Heart right ventricle (tissue), 16 donors: ENCODE results near the gene RAB11FIP2. TPM values are rescaled to one million over a fixed set of nuclear protein-coding genes. Genes with fewer than 3 reads are reported as not detected.
A peak's percentile ranks its signal among the peaks of the same experiment; 100 is the strongest.

Source experiments
- ATAC-seq, 8 donors: fragments of 200-7000 bp; cut with Tn5 transposase; one replicate each; pipeline ENCODE4 v1.9.1; 2020; ENCODE audit warnings: mild to moderate bottlenecking in 8 of 8, moderate library complexity in 8 of 8, moderate number of reproducible peaks in 1 of 8
- DNase-seq, 2 donors: peaks; one replicate each; pipeline ENCODE4 v3.0.0-alpha.2; 2020
- H3K27ac ChIP-seq, 10 donors: fragments of 200-600 bp; sonication (generic) in 2 of 10; one replicate each; pipeline versions ENCODE4 v1.5.0 to v1.8.0; 2020 to 2022; ENCODE audit warnings: mild to moderate bottlenecking in 3 of 10
- H3K27me3 ChIP-seq, 7 donors: fragments of 200-600 bp; one replicate each; pipeline ENCODE4 v1.8.0; 2021 to 2022; ENCODE audit warnings: mild to moderate bottlenecking in 2 of 7
- H3K36me3 ChIP-seq, 9 donors: fragments of 200-600 bp; sonication (generic) in 1 of 9; one replicate each; pipeline versions ENCODE4 v1.5.0 to v1.8.0; 2020 to 2022; ENCODE audit warnings: mild to moderate bottlenecking in 2 of 9
- H3K4me1 ChIP-seq, 9 donors: fragments of 200-600 bp; sonication (generic) in 1 of 9; one replicate each; pipeline versions ENCODE4 v1.5.0 to v1.8.0; 2020 to 2022; ENCODE audit warnings: mild to moderate bottlenecking in 4 of 9
- H3K4me3 ChIP-seq, 10 donors: fragments of 200-600 bp; sonication (generic) in 2 of 10; one replicate each; pipeline versions ENCODE4 v1.5.0 to v1.8.0; 2020 to 2022; ENCODE audit warnings: mild to moderate bottlenecking in 7 of 10, moderate library complexity in 2 of 10
- H3K9me3 ChIP-seq, 11 donors: fragments of 200-600 bp in 10 of 11; sonication (generic) in 2 of 11; one replicate each; pipeline versions ENCODE4 v1.5.0 to v1.8.0; 2013 to 2022; ENCODE audit warnings: mild to moderate bottlenecking in 2 of 11, control low read depth in 1 of 11, moderate library complexity in 1 of 11
- CTCF ChIP-seq, 9 donors: fragments of 200-600 bp; sonication (generic) in 2 of 9; IDR thresholded peaks; one replicate each; pipeline versions ENCODE4 v1.5.0 to v1.8.0; 2021 to 2022; ENCODE audit warnings: antibody characterized with exemption in 9 of 9, mild to moderate bottlenecking in 5 of 9, moderate library complexity in 1 of 9
- WGBS, 2 donors: extraction: QIAGEN DNeasy Blood & Tissue Kit; methylation state at CpG; one replicate each; pipeline ENCODE4 v1.1.7; 2013; ENCODE audit warnings: inconsistent platforms in 1 of 2; 5-methylcytosine and 5-hydroxymethylcytosine counted together
- intact Hi-C, 10 donors: fragments of 100-400 bp; cut with DNase I; formaldehyde crosslinking; loops; one replicate each; pipeline versions ENCODE4 v1.11.1 to v1.14.2; 2022
- long read RNA-seq, 3 donors: library from polyadenylated mRNA; unstranded; transcript quantifications; one replicate each; pipeline ENCODE4 v2.0.0, GENCODE V29; 2020 to 2021
- polyA plus RNA-seq, 2 donors: library from polyadenylated mRNA; stranded (reverse); fragments of 200-250 nt; gene quantifications; one replicate each; pipeline ENCODE4 v1.2.3, GENCODE V29; 2013
- total RNA-seq, 10 donors: library from RNA; stranded (reverse); fragmentation: NEBNext Ultra II Directional in 3 of 10; extraction: Animal tissue kit (Norgen Biotek cat#: 25700) in 3 of 10; gene quantifications; one replicate each; pipeline versions ENCODE4 v1.2.1 to v1.2.4, GENCODE V29; 2021 to 2023
- donor health status: Arrhythmogenic right ventricular cardiomyopathy.
- donor health status: ischemic (EF 13 %, LVEDD 7.1; RV severe dilation, severe dysfunction).
- donor health status: healthy with polysubstance abuse.
- donor health status: DM: no; HTN: yes; CAD: no.
- donor health status: DM: no; HTN: no; CAD: no.
- donor health status: ischemic (EF 25% LVEDD 6.9; RV normal size, moderate dysfunction).
- donor health status: ischemic (EF 25% LVEDD 5.7; RV mildly dilated, moderate dysfunction).
- donor health status: healthy.
- donor health status: DM: yes; HTN: yes; CAD: no.
- donor health status: Ischemic cardiomyopathy.
- donor health status: ischemic (EF 35%, LVEDD 5.7; RV mildly dilated, moderate dysfunction).
- donor health status: nonischemic (EF 11% LVEDD 7.7; RV severe dilation, severe dysfunction).
- donor health status: DM: yes; HTN: yes; CAD: no.
- donor health status: PGD.
- donor health status: ischemic (EF 29% LVEDD 5.4; RV normal size, mild dysfunction).
- donor health status: nonischemic (EF 23%, LVEDD 6.1; RV moderate dilation, normal function).

RAB11FIP2 gene
- total RNA-seq (10 to 100 TPM; 12.2 to 17.2 (median 13.7) TPM), polyA plus RNA-seq (1 to 10 TPM; 2.6 to 2.8 TPM)
- long read RNA-seq, donor 1, full-length matches to known transcripts, result 1 of 18 reads
- long read RNA-seq, donor 1, partial matches to known transcripts, result 14 of 18 reads
- long read RNA-seq, donor 1, other reads (novel, unspliced or antisense), result 3 of 18 reads
- long read RNA-seq, donor 2, full-length matches to known transcripts, result 5 of 24 reads
- long read RNA-seq, donor 2, partial matches to known transcripts, result 15 of 24 reads
- long read RNA-seq, donor 2, other reads (novel, unspliced or antisense), result 4 of 24 reads
- long read RNA-seq, donor 3, partial matches to known transcripts, result 4 of 11 reads
- long read RNA-seq, donor 3, other reads (novel, unspliced or antisense), result 7 of 11 reads

GRCh38 chr10:118046395-118047156 is at the start of gene RAB11FIP2:
RAB11FIP2 (minus strand) TSS chr10:118046941; CDS start chr10:118046163, 778 bp downstream.
- ATAC-seq (peak; percentile 95 to 97 (median 97)), DNase-seq (peak; percentile 96 to 97)
- intact Hi-C loops, result loop anchor here in 2 of 10 donors (10.0 kb wide), 2 partner anchors 268 to 288 kb away; no protein-coding TSS in a partner anchor
- Histone ChIP-seq H3K36me3 (no peaks in the 10 kb centered on the region), H3K4me3 (peak within 1 kb of the TSS; percentile 77 to 93 (median 85)), H3K27ac (peak within 1 kb of the TSS; percentile 65 to 96 (median 92)), H3K4me1 (peaks cover 0 to 49% (median 43%) of the 10 kb centered on the region in 9 donors), H3K27me3 (no peaks in the 10 kb centered on the region), H3K9me3 (no peaks in the 10 kb centered on the region)
- 0% methylated on average over 79 to 83 of the region's 83 CpGs for WGBS, 2 donors
- TF ChIP-seq CTCF (IDR thresholded peaks at IDR 0.05), result peak in 6 of 9 donors; percentile 25 to 52 (median 34)

DNA sequence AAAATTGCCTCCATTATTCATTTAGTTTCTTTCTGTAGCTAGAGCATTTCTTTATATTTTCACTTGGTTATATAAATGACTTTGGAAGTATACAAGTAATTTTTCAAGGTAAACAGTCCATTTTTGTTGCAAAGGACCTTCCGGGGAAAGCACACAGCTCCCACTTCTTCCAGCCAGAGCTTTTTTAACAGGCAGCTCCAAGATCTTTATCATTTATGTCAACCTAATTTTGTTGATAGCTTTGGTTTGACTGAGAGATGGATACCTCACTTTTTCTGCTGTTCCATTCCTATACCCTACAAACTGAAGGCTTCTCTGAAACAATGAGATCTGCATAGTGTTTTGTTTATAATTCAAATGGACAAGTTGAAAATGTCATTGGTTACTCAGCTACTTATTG is 49.3 kb upstream of the RAB11FIP2 start:
- Histone ChIP-seq H3K9me3 (no peaks in the 10 kb centered on the region), H3K27me3 (no peaks in the 10 kb centered on the region), H3K4me3 (no peak overlapping the region), H3K4me1 (no peaks in the 10 kb centered on the region), H3K36me3 (no peaks in the 10 kb centered on the region), H3K27ac (no peak overlapping the region)
- WGBS, 2 donors, result 74 to 79% methylated on average over 1 of the region's 1 CpG
- DNase-seq, result no peak
- ATAC-seq, result no peak
- intact Hi-C loops, result no loop called here
- no peak for TF ChIP-seq CTCF (IDR thresholded peaks at IDR 0.05)

DNA sequence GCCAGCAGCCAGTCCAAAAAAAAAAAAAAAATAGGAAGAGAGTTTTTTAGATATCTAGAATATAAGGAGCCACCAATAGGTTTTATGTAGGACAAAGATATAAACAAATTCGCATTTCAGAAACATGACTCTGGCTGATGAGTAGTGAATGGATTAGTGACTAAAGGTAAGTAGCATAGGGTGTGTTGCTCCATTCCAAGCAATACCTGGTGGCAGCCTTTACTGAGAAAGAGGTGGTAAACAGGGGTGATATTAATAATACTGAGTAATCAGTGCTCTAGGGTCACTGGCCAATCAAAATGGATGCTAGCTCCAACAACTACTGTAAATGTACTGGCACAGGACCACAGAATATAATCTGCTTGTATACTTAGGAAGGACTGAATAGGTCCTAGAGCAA is 45.5 kb upstream of the RAB11FIP2 start:
- Histone ChIP-seq H3K27me3 (no peaks in the 10 kb centered on the region), H3K4me1 (no peaks in the 10 kb centered on the region), H3K27ac (no peak overlapping the region), H3K9me3 (no peaks in the 10 kb centered on the region), H3K36me3 (no peaks in the 10 kb centered on the region), H3K4me3 (no peak overlapping the region)
- TF ChIP-seq CTCF (IDR thresholded peaks at IDR 0.05), result no peak
- no peak for DNase-seq
- intact Hi-C loops, result no loop called here
- 95 to 98% methylated on average over 1 of the region's 1 CpG for WGBS, 2 donors
- no peak for ATAC-seq

GRCh38 chr10:118080817-118081216 is 34.1 kb upstream of the RAB11FIP2 start:
- Histone ChIP-seq H3K4me3 (no peak overlapping the region), H3K27me3 (no peaks in the 10 kb centered on the region), H3K9me3 (peaks cover 0 to 14% (median 0%) of the 10 kb centered on the region in 11 donors), H3K27ac (no peak overlapping the region), H3K4me1 (no peaks in the 10 kb centered on the region), H3K36me3 (no peaks in the 10 kb centered on the region)
- ATAC-seq, result no peak
- no peak for DNase-seq
- intact Hi-C loops, result no loop called here
- no peak for TF ChIP-seq CTCF (IDR thresholded peaks at IDR 0.05)
- 79 to 81% methylated on average over 4 of the region's 4 CpGs for WGBS, 2 donors
